RPMI8226 (cell line): ENCODE measurements around the gene GRN.
"Not testable (repeated sequence)": the region's sequence is repeated elsewhere in the genome, so short reads cannot be mapped to it uniquely, and the experiment has no call there.

Source experiments
- DNase-seq: peaks from one replicate; pipeline ENCODE4 v3.0.0-alpha.2; 2015

Gene GRN

DNA sequence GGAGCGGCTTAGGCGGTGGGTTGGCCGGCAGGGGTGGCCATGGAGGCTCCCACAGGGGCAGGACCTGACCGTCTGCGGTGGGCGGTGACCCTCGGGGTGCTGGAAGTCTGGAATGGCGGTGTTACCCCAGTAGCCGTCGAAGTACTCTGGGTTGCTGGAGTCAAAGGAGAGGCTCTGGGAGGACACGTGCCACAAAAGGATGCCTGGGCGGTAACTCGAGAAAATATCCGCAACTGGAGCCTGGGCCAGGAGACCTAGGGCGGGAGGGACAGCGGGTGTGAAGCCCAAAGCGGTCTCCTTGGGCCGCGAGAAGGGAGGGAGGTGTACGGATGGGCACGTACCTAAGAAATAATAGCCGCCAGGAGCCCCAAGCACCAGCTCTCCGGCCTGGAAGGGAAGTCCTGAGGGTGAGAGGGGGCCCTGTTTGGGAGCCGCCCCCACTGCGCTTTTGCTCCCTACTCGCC, 39.8 kb downstream of the GRN start:
- no peak for DNase-seq

DNA sequence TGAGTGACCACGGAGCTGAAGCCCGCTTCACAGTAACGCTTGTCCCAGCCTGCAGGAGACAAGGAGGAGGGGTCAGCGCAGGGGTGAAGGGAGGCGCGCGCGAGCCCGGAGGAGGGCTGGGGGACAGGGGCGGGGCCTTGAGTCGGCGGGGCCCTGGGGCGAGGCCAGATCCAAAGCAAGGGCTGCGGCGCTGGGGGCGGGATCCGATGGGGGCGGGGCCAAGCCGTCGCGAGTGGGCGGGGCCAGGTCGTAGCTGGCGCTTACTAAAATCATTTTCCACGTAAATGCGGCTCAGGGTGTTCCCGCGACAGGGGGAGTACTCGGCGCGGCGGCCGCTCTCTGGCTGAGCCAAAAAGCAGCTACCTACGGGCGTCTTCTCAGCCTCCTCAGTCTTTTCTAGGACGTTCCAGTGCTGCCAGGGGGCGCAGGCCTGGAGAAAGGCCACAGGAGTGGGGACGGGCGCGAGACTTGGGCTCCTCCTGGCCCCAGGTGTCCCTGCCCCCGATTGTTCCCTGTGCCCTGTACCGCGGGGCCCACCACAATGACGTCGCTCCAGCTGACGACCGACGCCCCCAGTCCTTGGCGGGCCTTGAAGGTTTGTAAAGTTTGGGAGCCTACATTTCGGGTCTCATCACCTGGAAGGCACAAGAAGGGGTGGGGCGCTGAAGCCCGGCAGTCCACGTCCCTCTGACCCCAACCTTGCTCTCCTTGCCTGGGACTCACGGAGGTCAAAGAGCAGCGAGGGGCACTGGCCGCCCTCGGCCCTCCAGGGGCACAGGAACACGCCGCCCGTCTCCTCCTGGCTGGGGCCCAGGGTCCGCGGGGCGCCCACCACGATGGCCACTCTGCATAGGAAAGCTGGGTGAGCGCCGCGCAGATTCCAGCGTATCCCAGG, 40.4 kb downstream of the GRN start:
- DNase-seq, result peak; percentile 82

DNA sequence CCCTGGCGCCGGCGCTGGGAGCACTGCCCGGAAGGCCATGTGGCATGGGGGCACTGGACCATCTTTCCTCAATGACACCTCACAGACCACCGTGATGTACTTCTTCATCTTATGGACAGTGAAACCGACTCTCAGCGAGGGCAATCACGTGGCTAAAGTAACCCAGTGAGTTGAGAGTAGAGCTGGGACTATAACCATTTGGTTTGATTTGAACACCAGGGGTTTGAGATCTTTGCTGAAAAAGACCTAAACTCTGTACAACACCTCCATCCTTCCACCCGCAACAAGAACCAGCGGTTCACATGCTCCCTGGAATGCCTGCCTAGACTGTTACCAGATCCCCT, 41.1 kb downstream of the GRN start:
- DNase-seq, result no peak

DNA sequence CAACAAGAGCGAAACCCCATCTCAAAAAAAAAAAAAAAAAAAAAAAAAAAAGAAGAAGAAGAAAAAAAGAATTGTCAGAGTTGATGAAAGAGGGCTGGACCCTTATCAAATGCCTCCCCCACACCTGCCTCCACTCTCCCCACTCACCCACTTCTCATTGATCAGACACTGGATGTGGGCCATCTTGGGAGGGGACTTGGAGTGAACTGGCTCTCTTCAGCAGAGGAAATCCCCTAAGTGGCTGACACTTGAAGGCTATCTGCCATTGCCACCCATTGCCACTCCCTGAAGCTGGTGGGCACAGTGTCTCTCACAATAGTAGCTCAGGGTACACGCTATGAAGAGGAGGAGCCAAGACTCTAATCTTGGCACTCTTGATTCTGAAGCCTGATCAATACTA, 42.7 kb downstream of the GRN start:
- no peak for DNase-seq

DNA sequence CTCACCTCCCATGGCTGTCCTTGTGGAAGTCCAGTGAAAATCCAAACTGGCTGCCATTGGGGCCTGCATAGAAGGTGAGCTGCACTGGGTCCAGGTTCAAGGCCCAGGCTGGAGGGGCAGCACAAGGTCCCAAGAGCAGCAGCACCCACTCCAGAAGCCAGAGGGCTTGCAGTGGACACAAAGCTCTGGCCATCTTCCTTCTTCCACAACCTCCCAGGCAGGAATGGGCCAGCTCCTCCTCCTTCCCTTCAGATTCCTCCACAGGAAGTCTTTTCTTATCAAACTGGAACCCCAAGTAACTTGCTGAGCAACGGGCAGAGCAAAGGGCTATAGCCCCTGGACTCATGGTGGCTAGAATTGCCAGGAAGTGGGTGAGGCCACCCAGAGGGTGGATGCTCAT, 44.2 kb downstream of the GRN start, which contains the start of gene ITGA2B:
ITGA2B (minus strand) TSS at position 369 of the 400 bp plus-strand sequence; CDS start at position 193, 176 bp downstream.
- DNase-seq, result no peak

DNA sequence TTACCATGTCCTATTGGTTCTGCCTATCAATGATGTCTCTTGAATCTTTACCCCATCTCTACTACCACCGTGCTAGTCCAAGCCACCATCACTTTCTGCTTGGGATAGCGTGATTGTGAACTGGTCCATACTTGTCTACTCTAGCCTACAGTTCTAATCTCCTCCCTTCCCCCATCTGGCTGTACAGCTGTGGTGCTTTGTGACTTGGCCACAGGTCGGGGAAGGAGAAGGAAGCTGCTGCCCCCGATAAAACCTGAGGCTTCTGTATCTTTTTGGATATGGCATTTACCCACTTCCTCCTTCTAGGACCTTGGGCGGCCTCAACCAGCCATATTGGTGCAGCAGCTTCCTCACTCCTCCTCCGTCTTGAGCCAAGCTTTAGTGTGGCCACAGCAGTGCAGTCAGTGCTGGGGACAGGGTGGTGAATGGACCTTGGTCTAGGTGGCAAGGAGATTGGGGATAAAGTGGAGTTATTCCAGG, 44.7 kb downstream of the GRN start:
- no peak for DNase-seq

DNA sequence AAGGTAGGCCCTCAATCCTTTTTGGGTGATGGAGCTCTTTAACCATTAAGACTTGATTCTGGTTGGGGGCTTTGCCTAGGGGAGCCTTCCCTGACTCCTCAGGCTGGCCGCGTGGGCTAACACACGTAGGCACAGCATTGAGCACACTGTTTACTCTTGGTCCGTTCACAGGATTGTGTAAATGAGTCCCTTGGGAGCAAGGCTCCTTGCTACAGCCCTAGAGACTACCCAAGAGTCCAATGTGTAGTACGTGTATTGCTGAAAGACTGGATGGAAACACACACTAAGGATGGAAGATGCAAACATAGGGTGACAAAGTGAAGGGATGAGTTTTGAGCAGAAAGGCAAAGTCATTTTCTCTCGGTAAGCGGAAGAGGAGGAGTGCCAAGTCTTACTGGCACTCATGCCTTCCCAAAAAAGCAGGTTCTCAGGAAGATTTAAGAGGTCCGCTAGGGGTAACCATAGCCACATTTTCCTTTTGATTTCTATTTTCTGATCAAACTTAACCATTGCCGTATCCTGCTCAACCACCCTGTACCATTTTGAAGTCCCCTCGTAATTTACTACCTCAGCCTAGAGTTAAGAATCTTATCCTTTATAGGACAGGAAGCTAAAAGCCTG, 45.3 kb downstream of the GRN start:
- no peak for DNase-seq

DNA sequence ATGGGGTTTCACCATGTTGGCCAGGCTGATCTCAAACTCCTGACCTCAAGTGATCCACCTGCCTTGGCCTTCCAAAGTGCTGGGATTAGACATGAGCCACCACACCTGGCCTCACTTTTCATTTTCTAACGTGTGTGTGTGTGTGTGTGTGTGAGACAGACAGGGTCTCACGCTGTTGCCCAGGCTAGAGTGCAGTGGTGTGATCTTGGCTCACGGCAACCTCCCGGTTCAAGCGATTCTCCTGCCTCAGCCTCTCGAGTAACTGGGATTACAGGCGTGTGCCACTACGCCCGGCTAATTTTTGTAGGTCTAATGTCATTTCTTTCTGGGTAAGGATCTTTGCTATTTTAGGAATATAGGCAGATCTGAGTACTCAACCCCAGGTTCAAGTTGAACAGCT, 49.0 kb downstream of the GRN start:
- not testable (repeated sequence) for DNase-seq

DNA sequence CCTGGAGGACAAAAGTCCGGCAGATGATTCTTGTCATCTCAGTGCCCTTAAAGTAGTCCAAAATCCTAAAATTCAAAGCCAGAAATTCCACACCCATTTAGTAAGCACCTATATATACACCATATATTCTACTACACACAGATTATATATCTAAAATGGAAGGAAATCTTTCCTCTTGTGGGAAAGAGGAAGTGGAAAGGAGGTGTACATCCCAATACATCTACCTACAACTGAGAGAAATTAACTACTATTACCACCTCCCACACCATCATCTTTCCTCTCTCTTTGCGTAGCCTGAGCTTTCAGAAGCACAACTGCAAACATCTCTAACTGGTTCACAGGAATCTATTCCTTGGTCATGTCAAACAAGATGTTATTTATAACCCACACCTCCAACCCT, 49.7 kb downstream of the GRN start:
- DNase-seq, result no peak

DNA sequence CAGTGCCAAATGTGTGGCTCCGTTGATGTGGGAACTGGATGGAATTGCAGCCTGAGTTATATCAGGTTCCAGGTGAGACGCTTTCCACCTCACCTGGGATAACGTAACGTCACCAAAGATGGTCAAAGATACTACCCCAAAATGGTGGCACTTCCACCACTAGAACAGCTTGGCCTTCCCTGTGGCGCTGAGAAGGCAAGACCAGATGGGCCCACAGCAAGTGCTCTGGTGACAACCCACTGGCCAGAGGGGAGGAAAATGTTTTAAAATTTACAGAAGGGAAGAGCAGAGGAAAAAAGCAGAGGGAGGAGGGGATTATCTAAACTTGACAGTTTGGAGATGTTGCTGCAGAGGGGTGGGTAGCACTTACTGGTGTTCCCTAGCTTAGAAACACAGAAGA, 51.8 kb downstream of the GRN start:
- no peak for DNase-seq

DNA sequence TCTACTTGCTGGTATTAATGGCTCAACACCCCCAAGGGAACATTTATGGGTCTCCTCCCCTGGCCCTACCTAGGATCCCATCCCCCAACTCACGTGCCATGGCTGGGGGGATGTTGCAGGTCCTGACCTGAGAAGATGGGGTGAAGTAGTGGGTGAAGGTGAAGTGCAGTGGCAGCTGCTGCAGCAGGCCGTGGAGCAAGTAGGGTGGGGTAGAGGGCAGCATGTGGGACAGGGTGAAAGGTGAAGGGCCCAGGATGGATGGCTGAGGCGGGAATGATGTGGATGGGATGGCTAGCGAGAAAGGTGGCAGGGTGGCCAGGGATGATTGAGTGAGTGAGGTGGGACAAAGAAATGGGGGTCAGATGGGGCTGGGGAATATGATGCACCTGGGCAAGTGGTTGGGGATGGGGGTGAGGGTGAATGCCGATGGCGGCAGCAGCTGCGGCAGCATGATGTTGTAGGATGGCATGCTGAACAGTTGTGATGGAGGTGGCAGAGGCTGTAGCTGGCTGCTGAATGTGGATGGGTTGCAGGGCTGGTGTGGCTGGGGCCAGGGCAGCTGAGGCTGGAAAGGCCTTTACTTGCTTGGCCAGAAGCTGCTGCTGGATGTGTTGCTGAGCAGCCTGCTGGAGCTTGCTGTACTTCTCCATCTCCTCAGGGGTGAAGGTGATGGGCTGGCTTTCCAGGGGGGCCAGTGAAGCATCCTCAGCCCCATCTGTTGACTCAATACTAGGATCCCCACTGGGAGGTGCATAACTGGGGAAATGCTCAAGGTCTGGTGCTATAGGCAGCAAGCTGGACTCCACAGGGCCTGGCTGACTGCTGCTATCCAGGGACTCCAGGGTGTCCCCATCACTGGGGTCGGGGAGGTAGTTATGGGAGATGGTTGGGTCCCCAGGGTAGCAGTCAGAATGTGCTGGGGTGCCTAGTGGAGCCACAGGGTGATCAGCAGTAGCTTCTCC, 52.7 kb downstream of the GRN start:
- no peak for DNase-seq

DNA sequence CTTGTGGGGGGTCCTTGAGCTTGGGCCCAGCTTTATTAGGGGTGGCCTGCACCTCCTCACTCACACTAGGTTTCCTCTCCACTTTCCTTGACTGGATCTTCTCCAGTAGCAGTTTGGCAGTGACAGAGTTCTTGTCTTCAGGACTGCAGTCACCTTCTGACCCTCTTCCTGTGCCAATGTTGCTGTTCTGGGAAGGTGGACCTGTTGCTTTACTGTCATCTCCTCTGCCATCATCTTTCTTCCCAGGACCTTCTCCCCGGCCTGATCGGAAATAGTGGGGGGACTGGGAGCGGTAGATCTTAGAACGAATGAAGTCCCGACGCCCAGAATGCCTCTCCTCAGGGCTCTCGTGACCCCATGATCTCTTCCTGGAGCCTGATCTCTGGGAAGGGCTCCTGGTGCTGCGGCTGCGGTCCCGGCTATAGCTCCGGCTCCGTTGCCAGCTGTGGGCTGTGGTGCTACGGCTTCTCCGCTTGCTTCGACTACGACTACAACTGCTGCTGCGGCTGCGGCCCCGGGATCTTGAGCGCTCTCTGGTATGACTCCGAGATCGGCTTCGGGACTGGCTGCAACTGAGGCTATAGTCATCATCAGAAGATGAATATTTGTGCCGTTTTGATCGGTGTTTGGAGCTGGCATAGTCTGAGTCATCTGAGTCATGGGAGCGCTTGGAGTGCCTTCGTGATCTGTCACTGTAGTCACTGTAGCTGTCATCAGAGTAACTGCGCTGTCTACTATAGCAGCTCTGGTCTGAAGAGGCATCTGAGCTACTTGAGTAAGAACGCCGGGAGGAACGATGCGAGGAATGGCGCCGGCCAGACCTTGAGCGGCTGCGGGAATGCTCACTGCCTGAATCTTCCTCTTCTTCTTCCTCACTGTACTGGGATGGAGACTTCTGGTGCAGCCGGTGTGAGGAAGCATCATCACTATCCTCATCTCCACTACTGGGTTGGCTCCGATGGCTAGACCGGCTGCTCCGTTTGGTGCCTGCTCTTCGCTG, 53.9 kb downstream of the GRN start:
- no peak for DNase-seq

DNA sequence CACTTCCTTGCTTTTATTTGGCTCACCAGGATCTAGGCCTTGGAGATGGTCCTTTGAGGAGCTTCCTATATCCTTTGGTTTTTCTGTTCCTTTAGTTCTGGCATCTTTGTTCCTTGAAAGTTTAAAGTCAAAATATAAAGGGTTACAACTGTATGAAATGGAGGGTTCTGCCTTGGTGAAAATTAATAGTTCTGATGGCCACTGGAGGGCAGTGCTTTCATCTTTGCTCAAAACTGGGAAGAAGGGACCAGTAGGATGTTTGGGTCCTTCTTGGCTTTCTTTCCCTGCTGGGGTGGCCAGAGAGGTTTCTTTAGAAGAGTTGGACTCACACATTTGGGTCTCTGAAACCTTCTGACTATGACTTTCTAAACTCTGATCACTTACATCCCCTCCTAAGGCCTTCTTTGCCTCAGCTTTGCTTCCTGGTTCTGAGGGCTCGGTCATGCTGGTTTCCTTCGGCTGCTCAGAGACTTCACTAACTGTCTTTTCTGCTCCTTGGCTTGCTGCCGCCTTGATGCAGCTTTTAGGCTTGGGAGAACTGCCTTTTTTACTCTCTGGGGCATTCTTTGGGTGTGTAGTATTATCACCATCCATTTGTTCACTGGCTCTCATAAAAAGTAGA, 55.2 kb downstream of the GRN start:
- no peak for DNase-seq
